Measurements from ENCODE around the gene GTF2IRD1. TPM values are rescaled to one million over a fixed set of nuclear protein-coding genes. Genes with fewer than 3 reads are reported as not detected.

The GTF2IRD1 gene
- total RNA-seq, 1 experiment from 2014 or later = 34.3 TPM

DNA sequence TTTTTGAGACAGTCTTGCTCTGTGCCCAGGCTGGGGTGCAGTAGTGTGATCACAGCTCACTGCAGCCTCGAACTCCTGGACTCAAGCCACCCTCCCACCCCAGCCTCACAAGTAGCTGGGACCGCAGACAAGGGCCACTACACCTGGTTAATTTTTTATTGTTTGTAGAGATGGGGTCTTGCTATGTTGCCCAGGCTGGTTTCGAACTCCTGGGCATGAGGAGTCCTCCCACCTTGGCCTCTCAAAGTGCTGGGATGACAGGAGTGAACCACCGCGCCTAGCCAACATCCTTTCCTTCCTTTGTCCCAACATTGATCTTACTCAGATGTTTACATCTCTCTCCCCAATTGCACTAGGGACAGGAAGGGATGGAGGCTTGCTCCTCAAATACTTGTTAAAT is 3.3 kb downstream of the GTF2IRD1 start:
- WGBS (ENCODE audit: extremely low coverage, insufficient read length, low lambda C conversion rate) = no CpG with 5 or more reads among the region's 5 CpGs
- H3K56ac ChIP-seq (ENCODE audit: insufficient read length, low read depth, low read length) = no peak overlapping the region
- H2BK12ac ChIP-seq (ENCODE audit: insufficient read length, low read depth, low read length) = no peak overlapping the region
- H2AFZ ChIP-seq (ENCODE audit: low read length) = no peak overlapping the region
- H3K9me3 ChIP-seq (ENCODE audit: control insufficient read depth, low read depth, low read length) = no peaks in the 10 kb centered on the region
- H4K8ac ChIP-seq (replicated peaks; ENCODE audit: insufficient read length, low read depth, low read length) = no peak overlapping the region
- H3K27ac Mint-ChIP-seq = peak overlapping the region; percentile 5 to 89 (median 70); a peak in 6 of 7 replicates
- H3K27ac ChIP-seq (ENCODE audit: insufficient read length, low read depth, low read length) = no peak overlapping the region
- H4K5ac ChIP-seq (ENCODE audit: insufficient read length, low read depth, low read length) = no peak overlapping the region
- peaks cover 5% of the 10 kb centered on the region for H3K79me1 ChIP-seq (ENCODE audit: insufficient read depth, low read depth, low read length, poor library complexity, severe bottlenecking)
- peaks cover 0 to 5% of the 10 kb centered on the region in 2 experiments; a peak in 1 of 5 replicates for H3K9me3 Mint-ChIP-seq
- H3K9ac ChIP-seq (ENCODE audit: extremely low read depth, insufficient read length, low read length) = no peak overlapping the region
- TF ChIP-seq, protein P1, sequence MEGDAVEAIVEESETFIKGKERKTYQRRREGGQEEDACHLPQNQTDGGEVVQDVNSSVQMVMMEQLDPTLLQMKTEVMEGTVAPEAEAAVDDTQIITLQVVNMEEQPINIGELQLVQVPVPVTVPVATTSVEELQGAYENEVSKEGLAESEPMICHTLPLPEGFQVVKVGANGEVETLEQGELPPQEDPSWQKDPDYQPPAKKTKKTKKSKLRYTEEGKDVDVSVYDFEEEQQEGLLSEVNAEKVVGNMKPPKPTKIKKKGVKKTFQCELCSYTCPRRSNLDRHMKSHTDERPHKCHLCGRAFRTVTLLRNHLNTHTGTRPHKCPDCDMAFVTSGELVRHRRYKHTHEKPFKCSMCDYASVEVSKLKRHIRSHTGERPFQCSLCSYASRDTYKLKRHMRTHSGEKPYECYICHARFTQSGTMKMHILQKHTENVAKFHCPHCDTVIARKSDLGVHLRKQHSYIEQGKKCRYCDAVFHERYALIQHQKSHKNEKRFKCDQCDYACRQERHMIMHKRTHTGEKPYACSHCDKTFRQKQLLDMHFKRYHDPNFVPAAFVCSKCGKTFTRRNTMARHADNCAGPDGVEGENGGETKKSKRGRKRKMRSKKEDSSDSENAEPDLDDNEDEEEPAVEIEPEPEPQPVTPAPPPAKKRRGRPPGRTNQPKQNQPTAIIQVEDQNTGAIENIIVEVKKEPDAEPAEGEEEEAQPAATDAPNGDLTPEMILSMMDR (conservative IDR thresholded peaks at IDR 0.05) = no peak
- H4K91ac ChIP-seq (ENCODE audit: insufficient read length, low read depth, low read length) = no peak overlapping the region
- no peaks in the 10 kb centered on the region for H4K20me1 ChIP-seq (ENCODE audit: control insufficient read depth, insufficient read depth, insufficient read length)
- peaks cover 13 to 28% of the 10 kb centered on the region in 2 experiments for H3K4me1 Mint-ChIP-seq
- no peak overlapping the region for H2AK5ac ChIP-seq (ENCODE audit: insufficient read length, low read length)
- H2BK15ac ChIP-seq (ENCODE audit: low read depth, low read length) = no peak overlapping the region
- H2BK20ac ChIP-seq (ENCODE audit: low read depth, low read length, poor library complexity, severe bottlenecking) = no peak overlapping the region
- no peak overlapping the region for H3T11ph ChIP-seq (ENCODE audit: low read length)
- no peak overlapping the region for H3K4me2 ChIP-seq (ENCODE audit: insufficient read depth, insufficient read length, low read length)
- no peak for DNase-seq
- no peaks in the 10 kb centered on the region for H3K23me2 ChIP-seq (ENCODE audit: insufficient read length, low read depth, low read length, poor library complexity, severe bottlenecking)
- no peak overlapping the region for H3K4me3 Mint-ChIP-seq
- H3K27me3 ChIP-seq (ENCODE audit: insufficient read depth, low read length) = no peaks in the 10 kb centered on the region
- H3K4ac ChIP-seq (ENCODE audit: low read depth, low read length) = no peak overlapping the region
- H3K18ac ChIP-seq (ENCODE audit: insufficient read length, low read depth, low read length) = no peak overlapping the region
- H3K23ac ChIP-seq (ENCODE audit: insufficient read length, low read depth, low read length) = no peak overlapping the region
- H2BK120ac ChIP-seq (ENCODE audit: low read depth, low read length, poor library complexity, severe bottlenecking) = no peak overlapping the region
- H3K79me2 ChIP-seq (ENCODE audit: insufficient read depth, low read length) = peaks cover 20% of the 10 kb centered on the region
- H3K14ac ChIP-seq (ENCODE audit: insufficient read depth, low read length) = no peak overlapping the region
- no peak overlapping the region for H2BK5ac ChIP-seq (ENCODE audit: insufficient read length, low read length)
- no peaks in the 10 kb centered on the region for H3K27me3 Mint-ChIP-seq (ENCODE audit: low read depth)
- no peaks in the 10 kb centered on the region; the same call in 1 of the 2 replicates for H3K4me1 ChIP-seq (ENCODE audit: insufficient read depth, low read length)
- peaks cover 4 to 10% (median 10%) of the 10 kb centered on the region in 3 experiments; a peak in 5 of 7 replicates for H3K36me3 Mint-ChIP-seq (ENCODE audit: insufficient read depth in 1 of 3, low read depth in 3 of 3)

All from H9 (cell line).